Measurements from ENCODE around the gene BRSK2. TPM values are rescaled to one million over a fixed set of nuclear protein-coding genes. Genes with fewer than 3 reads are reported as not detected.

Gene BRSK2
- total RNA-seq, 1 donor from 2014 or later = 0.41 TPM

DNA sequence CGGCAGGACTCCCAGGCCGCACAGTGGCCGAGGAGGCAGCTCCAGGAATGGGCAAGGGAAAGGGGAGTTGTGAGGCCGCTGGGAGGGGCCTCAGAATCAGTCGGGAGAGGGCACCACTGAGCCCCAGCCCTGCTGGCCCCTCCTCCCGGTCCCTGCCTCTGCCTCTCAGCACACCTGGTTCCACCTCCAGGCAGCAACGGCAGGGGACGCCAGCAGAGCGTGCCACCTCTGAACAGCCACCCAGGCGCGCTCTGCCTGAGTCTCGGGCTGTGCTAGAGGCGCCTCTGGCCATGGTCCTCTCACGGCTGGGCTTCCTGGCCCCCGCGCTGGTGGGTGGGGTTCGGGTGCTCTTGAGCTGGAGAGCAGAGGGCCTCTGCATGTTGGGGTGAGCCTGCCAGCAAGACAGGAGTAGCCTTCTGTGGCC is 63.9 kb downstream of the BRSK2 start:
- DNase-seq = peak; percentile 38

- DNase-seq = no peak
These were observed 64.8 kb downstream of the BRSK2 start for GRCh38 chr11:1454576-1454975.

DNA sequence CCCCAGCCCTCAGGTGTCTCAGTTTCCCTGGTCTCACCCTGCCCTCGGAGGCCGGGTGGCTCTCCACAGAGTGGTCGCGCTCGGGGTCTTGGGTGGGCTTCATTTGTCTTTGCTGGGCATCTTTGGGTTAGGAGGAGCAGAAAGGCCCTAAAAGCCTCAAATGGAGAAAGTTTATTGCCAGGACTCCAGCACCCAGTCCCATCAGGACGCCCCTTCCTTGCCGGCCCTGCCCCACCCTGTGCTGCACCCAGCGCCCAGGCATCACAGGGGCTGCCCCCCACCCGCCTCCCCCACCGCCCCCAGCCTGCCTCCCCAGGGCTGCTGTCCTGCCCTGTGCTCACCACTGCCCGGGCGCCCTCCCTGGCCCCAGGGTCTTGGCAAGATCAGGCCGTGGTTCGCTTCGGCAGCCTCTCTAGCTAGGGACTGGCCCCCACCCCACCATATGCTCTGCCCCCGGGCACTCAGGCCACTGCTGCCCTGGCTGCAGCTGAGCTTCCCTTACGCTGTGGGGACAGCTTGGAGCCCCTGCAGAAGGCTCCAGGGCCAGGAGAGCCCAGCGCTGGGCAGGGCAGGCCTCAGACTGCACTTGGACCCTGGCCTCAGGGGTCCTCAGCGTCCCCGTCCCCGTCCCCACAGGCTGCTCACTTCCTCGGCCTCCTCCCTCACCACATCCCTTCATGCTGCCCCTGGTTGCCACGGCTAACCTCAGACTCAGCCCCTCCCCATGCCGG is 65.5 kb downstream of the BRSK2 start:
- no peak for DNase-seq

- no peak for DNase-seq
These were observed 66.0 kb downstream of the BRSK2 start for GRCh38 chr11:1455763-1456060.

DNA sequence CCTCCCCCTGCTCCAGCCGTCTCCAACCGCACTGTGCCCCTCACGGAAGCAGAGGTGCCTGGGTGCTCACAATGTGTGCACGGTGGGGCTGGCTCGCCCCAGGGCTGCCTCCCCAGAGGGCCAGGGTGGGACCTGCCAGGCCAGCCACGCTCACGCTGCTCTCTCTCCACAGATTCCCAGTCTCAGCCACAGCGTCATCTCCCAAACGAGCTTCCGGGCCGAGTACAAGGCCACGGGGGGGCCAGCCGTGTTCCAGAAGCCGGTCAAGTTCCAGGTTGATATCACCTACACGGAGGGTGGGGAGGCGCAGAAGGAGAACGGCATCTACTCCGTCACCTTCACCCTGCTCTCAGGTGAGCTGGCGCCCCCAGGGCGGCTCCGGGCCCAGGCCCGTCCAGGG is 66.4 kb downstream of the BRSK2 start:
- DNase-seq = no peak

DNA sequence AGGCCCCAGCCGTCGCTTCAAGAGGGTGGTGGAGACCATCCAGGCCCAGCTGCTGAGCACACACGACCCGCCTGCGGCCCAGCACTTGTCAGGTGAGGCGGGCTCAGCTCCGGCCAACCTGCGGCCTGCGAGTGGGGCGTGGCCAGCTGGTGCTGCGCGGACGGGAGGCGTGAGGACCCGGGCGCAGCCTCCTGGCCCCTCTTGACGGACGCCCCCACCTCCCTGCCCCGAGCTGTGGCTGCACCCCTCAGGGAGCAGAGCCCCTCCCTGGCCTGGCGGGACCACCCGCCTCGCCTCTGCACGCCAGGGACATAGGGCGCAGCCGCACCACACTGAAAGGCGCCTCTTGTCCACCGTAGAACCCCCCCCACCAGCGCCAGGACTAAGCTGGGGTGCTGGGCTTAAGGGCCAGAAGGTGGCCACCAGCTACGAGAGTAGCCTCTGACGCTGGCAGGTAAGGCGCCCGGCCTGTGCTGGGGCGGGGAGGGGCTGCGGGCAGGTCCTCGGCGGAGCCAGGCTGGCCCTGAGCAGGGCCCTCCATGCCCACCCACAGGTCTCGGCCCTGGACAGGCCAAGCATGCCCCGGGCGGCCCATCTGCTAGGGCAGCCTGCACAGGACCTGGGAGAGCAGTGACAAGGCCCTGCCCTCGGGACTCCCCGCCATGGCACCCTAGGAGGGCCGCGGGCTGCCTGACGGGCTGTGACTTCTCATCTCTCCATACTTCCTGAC is 67.0 kb downstream of the BRSK2 start:
- DNase-seq = no peak

GRCh38 chr11:1457326-1457680 is 67.6 kb downstream of the BRSK2 start:
- no peak for DNase-seq

GRCh38 chr11:1457856-1458255 is 68.1 kb downstream of the BRSK2 start:
- no peak for DNase-seq

DNA sequence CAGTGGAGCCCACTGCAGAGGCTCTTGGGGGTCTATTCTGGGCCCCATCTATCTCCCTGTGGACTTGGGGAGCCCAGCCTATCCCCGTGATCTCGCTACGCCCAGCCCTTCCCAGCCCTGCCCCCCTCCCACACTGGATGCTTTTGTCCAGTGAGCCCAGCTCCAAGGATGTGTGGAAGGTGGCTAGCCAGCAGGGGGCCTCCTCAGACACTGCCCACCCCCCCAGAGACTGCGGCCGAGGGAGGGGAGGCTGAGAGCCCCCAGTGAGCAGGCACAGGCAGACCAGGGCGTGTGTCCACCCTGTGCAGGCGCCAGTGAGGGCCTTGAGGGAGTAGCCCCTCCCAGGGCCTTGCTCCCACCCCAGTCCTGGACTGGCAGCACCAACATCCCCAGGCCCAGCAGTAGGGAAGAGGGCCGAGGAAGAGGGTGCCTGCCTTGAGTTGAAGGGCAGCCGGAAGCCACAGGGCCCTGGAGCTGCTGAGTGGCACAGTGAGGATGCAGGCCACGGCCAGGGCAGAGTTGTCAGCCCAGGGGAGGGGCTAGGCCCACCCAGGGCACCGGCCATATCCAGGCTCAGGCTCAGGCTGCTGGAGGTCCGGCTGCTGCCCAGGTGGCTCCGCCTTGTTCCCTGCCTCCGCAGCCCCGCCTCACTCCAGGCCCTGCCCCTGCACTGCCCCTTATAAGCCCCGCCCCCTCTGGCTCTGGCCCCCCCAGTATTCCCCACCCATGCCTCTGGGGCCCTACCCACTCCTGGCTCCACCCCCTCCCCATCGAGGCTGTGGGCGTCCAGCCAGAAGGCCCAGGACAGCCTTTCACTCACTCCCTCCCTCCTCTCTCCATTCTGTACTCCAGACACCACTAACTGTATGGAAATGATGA is 68.8 kb downstream of the BRSK2 start:
- DNase-seq = peak; percentile 67

DNA sequence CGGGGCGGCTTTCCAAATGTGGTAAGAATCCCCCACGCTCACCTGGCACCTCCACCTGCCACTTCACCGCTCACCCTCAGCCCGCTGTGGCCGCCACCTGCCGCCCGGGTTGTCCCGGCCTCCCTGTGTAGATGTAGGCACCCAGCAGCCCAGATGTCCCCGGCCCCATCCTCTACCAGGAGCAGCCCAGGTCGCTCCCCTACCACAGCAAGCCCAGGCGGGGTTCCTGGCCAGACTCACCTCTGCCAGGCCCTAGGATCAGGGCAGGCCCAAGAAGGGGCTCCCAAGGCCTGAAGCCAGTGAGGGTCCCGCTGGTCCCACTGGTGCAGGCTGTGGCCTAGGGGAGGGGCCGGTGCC is 69.5 kb downstream of the BRSK2 start:
- no peak for DNase-seq

- no peak for DNase-seq
These were observed 70.1 kb downstream of the BRSK2 start for GRCh38 chr11:1459764-1460395.

GRCh38 chr11:1460396-1460985 is 70.8 kb downstream of the BRSK2 start:
- peak; percentile 31 for DNase-seq

DNA sequence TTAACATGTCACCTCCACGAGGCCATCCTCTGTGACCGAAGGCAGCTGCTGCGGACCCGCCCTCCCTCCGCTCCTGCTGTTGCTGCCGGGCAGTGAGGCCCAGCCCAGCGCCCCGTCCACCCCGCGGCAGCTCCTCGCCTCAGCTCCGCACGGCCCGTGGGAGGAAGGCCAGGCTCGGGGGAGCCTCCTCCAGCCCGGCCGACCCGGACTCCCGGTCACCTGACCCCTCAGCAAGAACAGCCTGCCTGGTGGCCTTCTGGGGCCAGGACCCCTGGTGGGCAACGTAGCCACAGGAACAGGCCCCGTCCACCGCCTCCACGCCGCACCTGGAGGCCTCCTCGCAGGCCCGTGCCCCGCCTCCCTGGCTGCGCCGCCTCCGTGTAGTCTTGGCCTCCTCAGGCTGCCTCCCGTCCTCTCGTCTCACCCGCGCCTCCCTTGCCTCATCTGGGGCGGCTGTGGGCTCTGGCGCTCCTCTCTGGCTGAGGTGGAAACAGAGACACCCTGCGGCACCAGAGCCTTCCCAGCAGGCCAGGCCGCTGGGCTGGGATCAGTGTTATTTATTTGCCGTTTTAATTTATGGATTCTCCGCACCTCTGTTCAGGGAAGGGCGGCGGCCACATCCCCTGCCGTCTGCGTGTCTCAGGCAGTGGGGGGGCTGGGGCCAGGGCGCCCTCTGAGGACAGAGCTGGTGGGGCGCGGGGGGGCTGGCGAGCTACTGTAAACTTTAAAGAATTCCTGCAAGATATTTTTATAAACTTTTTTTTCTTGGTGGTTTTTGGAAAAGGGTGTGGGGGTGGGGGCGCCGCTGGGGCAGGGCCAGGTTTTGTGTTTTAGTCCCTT is 71.5 kb downstream of the BRSK2 start:
- DNase-seq = no peak

DNA sequence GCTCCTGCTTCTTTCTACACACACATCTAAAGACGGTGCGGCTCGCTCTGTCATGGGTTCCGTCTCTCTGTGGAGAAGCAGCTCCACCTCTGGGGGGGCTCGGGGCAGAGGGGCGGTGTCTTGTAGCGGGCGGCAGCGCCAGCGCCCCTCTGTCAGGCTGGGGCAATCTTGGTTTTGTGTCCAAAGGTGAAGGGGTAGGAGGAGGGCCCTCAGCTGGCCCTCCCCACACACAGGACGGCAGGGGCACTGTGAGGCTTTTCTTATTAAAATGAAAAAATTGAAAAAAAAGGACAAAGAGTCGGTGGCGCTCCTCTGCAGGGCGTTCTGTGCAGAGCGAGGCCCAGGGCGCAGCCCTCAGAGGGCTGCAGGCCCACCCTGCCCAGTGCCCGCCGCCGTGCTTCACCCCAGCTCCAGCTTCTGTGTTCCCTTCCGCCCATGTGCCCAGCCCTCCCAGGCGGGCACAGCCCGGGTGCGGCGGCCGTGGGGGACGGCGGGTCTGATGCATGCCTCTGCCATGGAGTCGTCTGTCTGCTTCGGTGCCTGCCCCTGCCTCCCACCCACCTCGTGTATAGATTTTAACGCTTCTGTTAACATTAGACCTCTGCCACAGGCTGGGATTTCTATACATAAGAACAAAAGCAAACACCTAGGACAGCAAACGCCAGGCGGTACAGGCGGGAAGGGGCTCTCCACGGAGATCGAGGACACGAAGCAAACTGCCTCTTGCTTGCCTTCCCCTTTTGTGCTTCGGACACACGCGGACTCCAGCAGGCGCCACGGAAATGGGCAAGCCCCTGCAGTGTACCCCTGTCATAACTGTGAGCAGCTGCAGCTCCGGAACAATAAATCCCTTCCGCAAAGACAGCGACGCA is 72.3 kb downstream of the BRSK2 start:
- DNase-seq = peak; percentile 55

- no peak for DNase-seq
These were observed 72.9 kb downstream of the BRSK2 start for GRCh38 chr11:1462698-1462975.

DNA sequence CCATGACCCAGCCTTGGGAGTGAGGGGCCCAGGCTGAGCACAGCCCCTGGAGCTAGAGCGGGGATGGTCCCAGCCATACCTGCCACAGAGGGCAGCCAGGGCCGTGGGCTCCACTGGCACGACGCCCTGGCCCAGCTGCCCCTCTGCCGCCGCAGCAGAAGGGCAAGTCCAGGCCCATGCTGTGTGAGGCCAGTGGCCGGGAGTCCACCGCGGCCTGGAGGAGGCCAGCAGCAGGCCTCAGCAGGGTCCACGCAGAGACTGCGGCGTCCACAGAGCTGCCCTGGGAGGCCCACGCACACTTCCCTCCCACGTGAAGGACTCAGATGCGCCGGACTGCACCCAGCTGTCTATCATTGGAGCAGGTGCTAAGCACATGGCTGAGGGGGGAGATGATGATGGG is 73.3 kb downstream of the BRSK2 start:
- DNase-seq = no peak

GRCh38 chr11:1466784-1467183 is 77.0 kb downstream of the BRSK2 start:
- no peak for DNase-seq

- no peak for DNase-seq
These were observed 77.5 kb downstream of the BRSK2 start for GRCh38 chr11:1467270-1467669.

DNA sequence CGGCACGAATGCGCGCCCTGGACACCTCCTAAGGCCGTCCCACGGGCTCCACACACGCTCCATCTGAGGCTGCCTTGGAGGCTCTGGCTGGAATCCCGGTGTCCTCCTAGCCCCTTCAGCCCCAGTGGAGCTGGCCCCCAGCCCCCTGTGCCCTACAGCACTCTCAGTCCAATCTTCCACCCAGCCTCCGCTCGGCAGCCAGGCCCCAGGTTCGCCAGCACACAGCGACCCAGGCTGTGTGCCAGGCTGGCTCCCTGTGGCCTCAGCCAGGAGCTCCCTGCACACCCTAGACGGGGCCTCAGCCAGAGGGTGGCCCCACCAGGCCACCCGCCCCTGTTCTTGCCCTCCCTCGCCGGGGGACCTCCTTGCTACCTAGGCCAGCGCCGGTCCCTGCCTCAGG is 78.3 kb downstream of the BRSK2 start:
- no peak for DNase-seq

DNA sequence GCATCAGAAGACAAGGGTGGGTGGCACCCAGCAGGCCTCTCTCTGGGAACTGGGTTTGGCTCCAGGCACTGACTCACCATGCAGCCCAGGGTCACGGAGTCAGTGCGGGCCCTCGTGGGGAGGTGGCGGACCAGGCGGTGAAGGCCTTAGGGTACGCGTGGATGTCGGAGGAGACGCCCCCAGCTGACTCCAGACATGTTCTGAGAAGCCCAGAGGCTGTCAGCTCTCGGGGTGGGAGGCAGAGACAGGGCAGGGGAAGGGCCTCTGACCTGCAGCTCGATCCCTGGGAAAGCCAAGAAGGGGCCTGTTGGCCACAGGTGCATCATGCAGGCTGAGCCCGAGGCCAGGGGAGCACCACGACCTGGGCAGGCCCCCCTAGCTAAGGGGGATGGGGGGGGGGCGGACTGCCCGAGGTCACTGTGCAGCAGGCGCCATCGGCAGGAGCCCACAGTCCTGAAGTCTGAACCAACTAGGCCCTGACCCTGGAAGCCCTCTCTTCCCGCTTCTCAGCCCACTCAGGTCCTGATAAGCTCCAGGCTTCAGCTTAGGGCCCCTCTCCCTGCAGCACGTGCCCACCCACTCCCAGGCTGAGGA is 78.8 kb downstream of the BRSK2 start:
- no peak for DNase-seq
